ENCODE results near the gene LPCAT4. TPM values are rescaled to one million over a fixed set of nuclear protein-coding genes. Genes with fewer than 3 reads are reported as not detected.

LPCAT4 gene
- total and polyA plus RNA-seq, 10 donors: 18.6 to 53.7 (median 40.6) TPM

GRCh38 chr15:34373951-34374350 lies 7.0 kb upstream of the LPCAT4 start:
- TF ChIP-seq POLR2AphosphoS5 (IDR thresholded peaks at IDR 0.05) (no peak), POLR2A (IDR thresholded peaks at IDR 0.05) (no peak)
- TF ChIP-seq, protein P1, sequence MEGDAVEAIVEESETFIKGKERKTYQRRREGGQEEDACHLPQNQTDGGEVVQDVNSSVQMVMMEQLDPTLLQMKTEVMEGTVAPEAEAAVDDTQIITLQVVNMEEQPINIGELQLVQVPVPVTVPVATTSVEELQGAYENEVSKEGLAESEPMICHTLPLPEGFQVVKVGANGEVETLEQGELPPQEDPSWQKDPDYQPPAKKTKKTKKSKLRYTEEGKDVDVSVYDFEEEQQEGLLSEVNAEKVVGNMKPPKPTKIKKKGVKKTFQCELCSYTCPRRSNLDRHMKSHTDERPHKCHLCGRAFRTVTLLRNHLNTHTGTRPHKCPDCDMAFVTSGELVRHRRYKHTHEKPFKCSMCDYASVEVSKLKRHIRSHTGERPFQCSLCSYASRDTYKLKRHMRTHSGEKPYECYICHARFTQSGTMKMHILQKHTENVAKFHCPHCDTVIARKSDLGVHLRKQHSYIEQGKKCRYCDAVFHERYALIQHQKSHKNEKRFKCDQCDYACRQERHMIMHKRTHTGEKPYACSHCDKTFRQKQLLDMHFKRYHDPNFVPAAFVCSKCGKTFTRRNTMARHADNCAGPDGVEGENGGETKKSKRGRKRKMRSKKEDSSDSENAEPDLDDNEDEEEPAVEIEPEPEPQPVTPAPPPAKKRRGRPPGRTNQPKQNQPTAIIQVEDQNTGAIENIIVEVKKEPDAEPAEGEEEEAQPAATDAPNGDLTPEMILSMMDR (IDR thresholded peaks at IDR 0.05 in 8 of 11, conservative IDR thresholded peaks at IDR 0.05 in 3 of 11): no peak
- no peak for DNase-seq

GRCh38 chr15:34370643-34371042 lies 3.6 kb upstream of the LPCAT4 start:
- Histone ChIP-seq H3K4me3 (no peak overlapping the region), H3K4me1 (peaks cover 3 to 34% (median 15%) of the 10 kb centered on the region in 6 donors), H3K27me3 (replicated peaks in 1 of 7) (no peaks in the 10 kb centered on the region), H3K27ac (no peak overlapping the region), H3K36me3 (no peaks in the 10 kb centered on the region), H3K9me3 (no peaks in the 10 kb centered on the region)
- DNase-seq: no peak
- 35 to 54% (median 39%) methylated on average over 2 of the region's 2 CpGs for WGBS, 5 donors
- TF ChIP-seq POLR2A (IDR thresholded peaks at IDR 0.05) (no peak), POLR2AphosphoS5 (IDR thresholded peaks at IDR 0.05) (no peak)
- TF ChIP-seq, protein P1 (IDR thresholded peaks at IDR 0.05 in 8 of 11, conservative IDR thresholded peaks at IDR 0.05 in 3 of 11): no peak
- intact Hi-C loops (cut with DNase I; ENCODE audit: low total_unique reads): no loop called here

More at GRCh38 chr15:34373951-34374350, 7.0 kb upstream of the LPCAT4 start:
- intact Hi-C loops (cut with DNase I; ENCODE audit: low total_unique reads): no loop called here
- no peaks in the 10 kb centered on the region for H3K9me3 ChIP-seq
- no peak overlapping the region for H3K4me3 ChIP-seq
- H3K36me3 ChIP-seq: no peaks in the 10 kb centered on the region
- H3K27me3 ChIP-seq (replicated peaks in 1 of 7): no peaks in the 10 kb centered on the region
- peaks cover 0 to 8% (median 0%) of the 10 kb centered on the region in 6 donors for H3K4me1 ChIP-seq
- no peak overlapping the region for H3K27ac ChIP-seq
- 66 to 96% (median 83%) methylated on average over 7 to 8 of the region's 8 CpGs for WGBS, 5 donors

DNA sequence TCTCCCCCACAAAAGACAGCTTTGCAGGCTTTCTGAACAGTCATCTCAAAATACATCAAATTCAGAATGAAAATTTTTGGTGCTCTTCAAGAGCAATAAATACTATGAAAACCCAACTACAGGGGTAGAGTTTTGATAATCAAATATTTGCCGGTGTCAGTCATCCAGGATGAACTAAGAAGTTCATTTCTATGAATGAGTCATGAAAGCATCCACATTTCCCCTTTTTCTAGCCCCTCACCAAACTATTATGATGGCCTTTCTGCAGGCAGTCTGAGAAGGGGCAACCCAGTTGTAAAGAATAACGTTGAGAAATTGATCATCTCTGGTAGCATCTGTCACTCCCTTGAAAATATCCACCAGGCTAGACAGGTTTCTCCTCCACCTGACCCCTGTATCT lies 3.1 kb upstream of the LPCAT4 start:
- TF ChIP-seq POLR2A (IDR thresholded peaks at IDR 0.05) (no peak), POLR2AphosphoS5 (IDR thresholded peaks at IDR 0.05) (no peak)
- TF ChIP-seq, protein P1 (IDR thresholded peaks at IDR 0.05 in 8 of 11, conservative IDR thresholded peaks at IDR 0.05 in 3 of 11): no peak

GRCh38 chr15:34366271-34367065 lies 528 bp downstream of the LPCAT4 start:
- Histone ChIP-seq H3K27ac (peak overlapping the region; percentile 22 to 100 (median 98)), H3K9me3 (no peaks in the 10 kb centered on the region), H3K36me3 (peaks cover 0 to 27% (median 4%) of the 10 kb centered on the region in 6 donors), H3K4me1 (peaks cover 6 to 50% (median 30%) of the 10 kb centered on the region in 6 donors), H3K27me3 (replicated peaks in 1 of 7) (no peaks in the 10 kb centered on the region), H3K4me3 (peak overlapping the region; percentile 58 to 99 (median 94))
- intact Hi-C loops (cut with DNase I; ENCODE audit: low total_unique reads): loop anchor here (10.0 kb wide), 1 partner anchor 132 kb away; no protein-coding TSS in a partner anchor
- peak; percentile 90 for DNase-seq
- TF ChIP-seq, protein P1 (IDR thresholded peaks at IDR 0.05 in 8 of 11, conservative IDR thresholded peaks at IDR 0.05 in 3 of 11): no peak
- TF ChIP-seq POLR2AphosphoS5 (IDR thresholded peaks at IDR 0.05): peak in 2 of 3 donors; percentile 64 to 67
- no peak for TF ChIP-seq POLR2A (IDR thresholded peaks at IDR 0.05)
- 0 to 2% (median 1%) methylated on average over 30 to 37 of the region's 37 CpGs for WGBS, 5 donors

More for the DNA sequence above, 3.1 kb upstream of the LPCAT4 start:
- H3K4me3 ChIP-seq: no peak overlapping the region
- H3K27ac ChIP-seq: peak overlapping the region in 1 of 8 donors; percentile 5
- no peak for DNase-seq
- no peaks in the 10 kb centered on the region for H3K36me3 ChIP-seq
- H3K4me1 ChIP-seq: peaks cover 6 to 39% (median 20%) of the 10 kb centered on the region in 6 donors
- no peaks in the 10 kb centered on the region for H3K9me3 ChIP-seq
- no peaks in the 10 kb centered on the region for H3K27me3 ChIP-seq (replicated peaks in 1 of 7)
- intact Hi-C loops (cut with DNase I; ENCODE audit: low total_unique reads): no loop called here
- 55 to 62% (median 60%) methylated on average over 2 of the region's 2 CpGs for WGBS, 5 donors
